Upper lobe of left lung (tissue), 4 donors: ENCODE measurements around the gene TJP2.

ENCODE experiments used
- EP300 ChIP-seq, 4 donors: sonication (generic); formaldehyde crosslinking; IDR thresholded peaks; one replicate each; pipeline ENCODE4 v1.5.1; 2017; ENCODE audit warnings: antibody characterized with exemption in 4 of 4, control low read depth in 2 of 4
- POLR2A ChIP-seq, 4 donors: fragments of 450-650 bp; IDR thresholded peaks; one replicate each; pipeline ENCODE4 v1.5.1; 2016 to 2017; ENCODE audit warnings: antibody characterized with exemption in 4 of 4, mild to moderate bottlenecking in 2 of 4
- POLR2AphosphoS5 ChIP-seq, 2 donors: sonication (generic); formaldehyde crosslinking; IDR thresholded peaks; one replicate each; pipeline ENCODE4 v1.5.1; 2017; ENCODE audit warnings: antibody characterized with exemption in 2 of 2
- TF ChIP-seq, protein P1 (sequence below), 6 experiments: fragments of 450-650 bp in 4 of 6; fragments of 200-600 bp in 2 of 6; sonication (generic) in 2 of 6; IDR thresholded peaks; one replicate each; pipeline ENCODE4 v1.5.1; 2016 to 2019; ENCODE audit warnings: antibody characterized with exemption in 6 of 6

DNA sequence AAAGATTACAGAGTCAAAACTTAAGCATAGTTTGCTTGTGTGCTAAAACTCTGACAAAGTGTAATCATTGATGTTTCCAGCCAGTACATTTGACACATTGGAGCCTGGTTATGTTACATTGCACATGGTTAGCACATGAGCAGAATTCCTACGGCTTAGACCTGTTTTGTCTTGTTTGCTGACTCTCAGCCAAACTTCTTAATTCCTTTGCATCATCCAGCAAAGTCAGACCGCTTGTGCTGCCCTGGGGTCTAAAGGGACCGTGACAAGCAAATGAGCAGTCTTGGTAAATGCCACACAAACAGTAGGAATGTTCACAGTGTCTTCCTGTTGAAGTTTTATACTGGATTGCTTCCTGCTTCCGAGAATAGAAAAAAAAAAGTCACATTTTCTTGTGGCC lies 79.0 kb downstream of the TJP2 start:
- TF ChIP-seq, protein P1, sequence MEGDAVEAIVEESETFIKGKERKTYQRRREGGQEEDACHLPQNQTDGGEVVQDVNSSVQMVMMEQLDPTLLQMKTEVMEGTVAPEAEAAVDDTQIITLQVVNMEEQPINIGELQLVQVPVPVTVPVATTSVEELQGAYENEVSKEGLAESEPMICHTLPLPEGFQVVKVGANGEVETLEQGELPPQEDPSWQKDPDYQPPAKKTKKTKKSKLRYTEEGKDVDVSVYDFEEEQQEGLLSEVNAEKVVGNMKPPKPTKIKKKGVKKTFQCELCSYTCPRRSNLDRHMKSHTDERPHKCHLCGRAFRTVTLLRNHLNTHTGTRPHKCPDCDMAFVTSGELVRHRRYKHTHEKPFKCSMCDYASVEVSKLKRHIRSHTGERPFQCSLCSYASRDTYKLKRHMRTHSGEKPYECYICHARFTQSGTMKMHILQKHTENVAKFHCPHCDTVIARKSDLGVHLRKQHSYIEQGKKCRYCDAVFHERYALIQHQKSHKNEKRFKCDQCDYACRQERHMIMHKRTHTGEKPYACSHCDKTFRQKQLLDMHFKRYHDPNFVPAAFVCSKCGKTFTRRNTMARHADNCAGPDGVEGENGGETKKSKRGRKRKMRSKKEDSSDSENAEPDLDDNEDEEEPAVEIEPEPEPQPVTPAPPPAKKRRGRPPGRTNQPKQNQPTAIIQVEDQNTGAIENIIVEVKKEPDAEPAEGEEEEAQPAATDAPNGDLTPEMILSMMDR (IDR thresholded peaks at IDR 0.05), result no peak
- TF ChIP-seq POLR2AphosphoS5 (IDR thresholded peaks at IDR 0.05) (no peak), EP300 (IDR thresholded peaks at IDR 0.05) (no peak), POLR2A (IDR thresholded peaks at IDR 0.05) (no peak)
